Kidney (tissue), 14 donors: ENCODE measurements around the gene HM13. TPM values are rescaled to one million over a fixed set of nuclear protein-coding genes. Genes with fewer than 3 reads are reported as not detected.

ENCODE experiments used
- DNase-seq, 5 donors: peaks; one replicate each; pipeline ENCODE4 v3.0.0-alpha.2; 2013 to 2020
- FAIRE-seq: peaks from 2 replicates; lab custom pipeline; 2012; peaks lifted over from hg19 to GRCh38; lab: Jason Lieb, UNC
- H3K27ac ChIP-seq, 2 donors: one replicate each; pipeline ENCODE4 v1.7.0; 2013; ENCODE audit warnings: low read depth in 2 of 2, low read length in 2 of 2, inconsistent platforms in 1 of 2
- H3K27me3 ChIP-seq: one replicate; pipeline ENCODE4 v1.7.1; 2013; ENCODE audit warnings: low read length, inconsistent platforms; ENCODE audit not compliant: control insufficient read depth, insufficient read depth
- H3K36me3 ChIP-seq, 3 donors: one replicate each; pipeline versions ENCODE4 v1.7.0 to v1.7.1; 2013; ENCODE audit warnings: low read length in 3 of 3, control low read depth in 1 of 3, inconsistent platforms in 1 of 3; ENCODE audit not compliant: insufficient read depth in 3 of 3, control insufficient read depth in 2 of 3
- H3K4me1 ChIP-seq, 3 donors: one replicate each; pipeline versions ENCODE4 v1.7.0 to v1.7.1; 2013; ENCODE audit warnings: low read length in 3 of 3, inconsistent platforms in 1 of 3, low read depth in 1 of 3; ENCODE audit not compliant: control insufficient read depth in 2 of 3, insufficient read depth in 2 of 3
- H3K4me3 ChIP-seq, 3 donors: one replicate each; pipeline versions ENCODE4 v1.7.0 to v1.8.1; 2013; ENCODE audit warnings: low read length in 3 of 3, control low read depth in 1 of 3, inconsistent platforms in 1 of 3
- H3K9ac ChIP-seq, 3 donors: one replicate each; pipeline versions ENCODE4 v1.7.0 to v1.7.1; 2013; ENCODE audit warnings: low read length in 3 of 3, control low read depth in 1 of 3, inconsistent platforms in 1 of 3
- H3K9me3 ChIP-seq, 3 donors: one replicate each; pipeline versions ENCODE4 v1.7.0 to v1.7.1; 2013; ENCODE audit warnings: low read length in 3 of 3, control low read depth in 1 of 3, inconsistent platforms in 1 of 3; ENCODE audit not compliant: control insufficient read depth in 2 of 3, insufficient read depth in 1 of 3
- intact Hi-C: fragments of 100-400 bp; cut with DNase I; formaldehyde crosslinking; loops from one replicate; pipeline ENCODE4 v1.11.1; 2022
- polyA plus RNA-seq: library from polyadenylated mRNA; stranded (reverse); fragments of 350-450 nt; fragmentation: Illumina TruSeq; extraction: RNeasy Lipid Tissue Mini Kit (QIAGEN cat#74804); gene quantifications from one replicate; pipeline ENCODE4 v1.2.3, GENCODE V29; 2014; ENCODE audit warnings: low read depth, low replicate concordance; ENCODE audit not compliant: insufficient read depth
- total RNA-seq: library from RNA; stranded (reverse); fragmentation: NEBNext Ultra II Directional; extraction: Animal tissue kit (Norgen Biotek cat#: 25700); gene quantifications from one replicate; pipeline ENCODE4 v1.2.1, GENCODE V29; 2021
- TF ChIP-seq, protein P1 (sequence below): IDR thresholded peaks from 3 replicates; pipeline ENCODE4 v1.5.1; 2012; ENCODE audit warnings: mild to moderate bottlenecking, moderate library complexity, borderline replicate concordance; ENCODE audit not compliant: insufficient read depth; ENCODE audit errors: extremely low read depth
- donor health status: control.
- donor health status: control.
- donor health status: control.
- donor health status: control.
- donor health status: control.
- donor health status: DM: yes; HTN: yes; CAD: no.
- donor health status: Normal renal cell carcinoma (clear cell type).

HM13 gene
- total and polyA plus RNA-seq, 2 donors from 2014 or later = 154 to 174 TPM

DNA sequence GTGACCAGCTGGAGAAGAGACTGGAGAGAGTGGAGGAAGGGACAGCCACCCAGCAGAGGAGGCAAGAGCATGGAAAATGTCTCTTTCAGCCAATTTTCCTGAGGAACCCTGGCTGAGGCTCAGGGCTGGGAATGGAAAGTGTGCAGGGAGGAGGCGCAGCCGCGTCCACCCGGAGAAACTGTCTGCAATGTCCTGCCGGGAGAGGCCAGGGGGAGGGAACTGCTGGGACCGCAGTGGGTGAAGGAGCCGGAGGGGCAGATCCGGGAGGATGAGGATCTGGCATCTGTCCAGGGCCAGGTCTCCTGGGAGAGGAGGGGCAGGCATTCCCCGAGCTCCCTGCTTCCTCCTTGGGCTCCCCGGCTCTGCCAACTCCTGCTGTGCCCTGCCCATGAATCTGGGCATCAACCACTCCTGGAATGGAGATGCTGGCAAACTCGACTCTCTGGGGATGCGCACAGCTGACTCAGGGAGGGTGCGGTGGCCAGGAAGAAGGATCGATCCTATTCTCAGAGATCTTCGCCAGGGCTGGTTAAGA is 17.4 kb upstream of the HM13 start:
- no peak overlapping the region for H3K4me3 ChIP-seq
- H3K4me1 ChIP-seq = peaks cover 0 to 3% (median 0%) of the 10 kb centered on the region in 3 donors
- H3K27ac ChIP-seq = peak overlapping the region; percentile 22 to 47
- no peaks in the 10 kb centered on the region for H3K27me3 ChIP-seq
- H3K36me3 ChIP-seq = no peaks in the 10 kb centered on the region
- DNase-seq = peak in 2 of 5 donors; percentile 53 to 94
- H3K9ac ChIP-seq = no peak overlapping the region
- no peaks in the 10 kb centered on the region for H3K9me3 ChIP-seq
- intact Hi-C loops = no loop called here
- TF ChIP-seq, protein P1, sequence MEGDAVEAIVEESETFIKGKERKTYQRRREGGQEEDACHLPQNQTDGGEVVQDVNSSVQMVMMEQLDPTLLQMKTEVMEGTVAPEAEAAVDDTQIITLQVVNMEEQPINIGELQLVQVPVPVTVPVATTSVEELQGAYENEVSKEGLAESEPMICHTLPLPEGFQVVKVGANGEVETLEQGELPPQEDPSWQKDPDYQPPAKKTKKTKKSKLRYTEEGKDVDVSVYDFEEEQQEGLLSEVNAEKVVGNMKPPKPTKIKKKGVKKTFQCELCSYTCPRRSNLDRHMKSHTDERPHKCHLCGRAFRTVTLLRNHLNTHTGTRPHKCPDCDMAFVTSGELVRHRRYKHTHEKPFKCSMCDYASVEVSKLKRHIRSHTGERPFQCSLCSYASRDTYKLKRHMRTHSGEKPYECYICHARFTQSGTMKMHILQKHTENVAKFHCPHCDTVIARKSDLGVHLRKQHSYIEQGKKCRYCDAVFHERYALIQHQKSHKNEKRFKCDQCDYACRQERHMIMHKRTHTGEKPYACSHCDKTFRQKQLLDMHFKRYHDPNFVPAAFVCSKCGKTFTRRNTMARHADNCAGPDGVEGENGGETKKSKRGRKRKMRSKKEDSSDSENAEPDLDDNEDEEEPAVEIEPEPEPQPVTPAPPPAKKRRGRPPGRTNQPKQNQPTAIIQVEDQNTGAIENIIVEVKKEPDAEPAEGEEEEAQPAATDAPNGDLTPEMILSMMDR = no peak
- FAIRE-seq = no peak

DNA sequence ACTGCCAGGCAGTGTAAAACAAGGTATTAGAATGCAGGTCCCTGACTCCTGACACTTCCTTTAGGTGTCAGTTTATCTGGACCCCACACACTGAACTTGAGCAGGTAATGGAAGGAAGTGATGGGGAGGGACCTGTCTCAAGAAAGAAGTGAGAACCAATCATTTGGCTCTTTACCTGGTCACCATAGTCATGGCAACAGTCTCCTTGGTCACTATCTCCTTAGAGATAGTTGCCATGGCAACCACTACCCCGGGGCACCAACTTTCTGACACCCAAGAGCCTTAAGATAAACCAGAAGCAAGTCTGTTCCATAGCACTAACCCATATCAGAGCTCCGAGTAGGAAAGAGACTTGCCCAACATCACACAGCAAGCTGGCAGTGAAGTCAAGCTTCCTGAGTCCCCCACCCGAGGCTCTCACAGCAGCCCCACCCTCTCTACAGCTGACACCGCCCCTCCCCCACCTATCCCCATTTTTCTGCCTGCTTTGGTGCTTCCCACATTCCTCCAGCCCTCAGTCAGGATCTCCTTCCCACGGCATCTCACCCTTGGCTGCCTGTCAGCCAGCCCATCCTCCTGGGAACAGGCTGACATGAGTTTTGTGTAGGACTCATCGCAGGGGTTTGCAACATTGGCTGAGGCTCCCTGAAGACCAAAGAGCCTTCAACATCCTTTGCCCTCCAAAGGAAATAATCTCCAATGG is 16.3 kb upstream of the HM13 start:
- intact Hi-C loops = no loop called here
- H3K4me1 ChIP-seq = peaks cover 0 to 3% (median 0%) of the 10 kb centered on the region in 3 donors
- no peak overlapping the region for H3K9ac ChIP-seq
- H3K4me3 ChIP-seq = no peak overlapping the region
- DNase-seq (peak in 1 of 5 donors; percentile 84), FAIRE-seq (no peak)
- no peaks in the 10 kb centered on the region for H3K27me3 ChIP-seq
- no peak overlapping the region for H3K27ac ChIP-seq
- TF ChIP-seq, protein P1 = no peak
- no peaks in the 10 kb centered on the region for H3K9me3 ChIP-seq
- no peaks in the 10 kb centered on the region for H3K36me3 ChIP-seq

DNA sequence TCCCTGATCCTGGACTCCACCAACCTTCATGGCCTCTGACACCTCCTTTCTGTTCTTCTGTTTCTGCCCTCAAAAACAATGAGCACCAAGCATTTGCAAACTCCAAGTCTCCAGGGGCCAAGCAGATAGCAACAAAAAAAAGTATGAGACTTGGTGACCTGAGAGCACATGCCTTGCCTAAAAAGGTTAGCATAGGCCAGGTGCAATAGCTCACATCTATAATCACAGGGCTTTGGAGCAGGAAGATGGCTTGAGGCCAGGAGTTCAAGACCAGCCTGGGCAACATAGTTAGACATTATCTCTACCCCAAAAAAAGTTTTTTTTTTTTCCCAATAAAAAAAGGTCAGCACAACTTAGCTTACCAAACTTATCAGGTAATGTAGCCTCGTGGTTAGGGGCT is 13.7 kb upstream of the HM13 start:
- TF ChIP-seq, protein P1 = no peak
- H3K4me1 ChIP-seq = peaks cover 0 to 3% (median 0%) of the 10 kb centered on the region in 3 donors
- H3K9ac ChIP-seq = no peak overlapping the region
- DNase-seq (no peak), FAIRE-seq (no peak)
- intact Hi-C loops = loop anchor here (5.0 kb wide), 1 partner anchor 43 kb away; no protein-coding TSS in a partner anchor
- no peaks in the 10 kb centered on the region for H3K27me3 ChIP-seq
- H3K9me3 ChIP-seq = no peaks in the 10 kb centered on the region
- H3K27ac ChIP-seq = no peak overlapping the region
- no peak overlapping the region for H3K4me3 ChIP-seq
- no peaks in the 10 kb centered on the region for H3K36me3 ChIP-seq
